SW 1271 (cell line): ENCODE measurements around the gene SHISA3.

ENCODE experiments used
- DNase-seq, 2 experiments: peaks; one replicate each; lab custom pipeline; 2025; lab: John Stamatoyannopoulos, UW

SHISA3 gene

GRCh38 chr4:42391981-42392380, 5.3 kb upstream of the SHISA3 start:
- DNase-seq, result no peak

GRCh38 chr4:42392436-42392835, 4.9 kb upstream of the SHISA3 start:
- no peak for DNase-seq

GRCh38 chr4:42395595-42395994, 1.7 kb upstream of the SHISA3 start:
- DNase-seq, result no peak

- no peak for DNase-seq
Observed at GRCh38 chr4:42396361-42396751, 932 bp upstream of the SHISA3 start.

GRCh38 chr4:42397635-42398170, 415 bp downstream of the SHISA3 start:
- peak in 1 of 2 experiments; percentile 24 for DNase-seq

- DNase-seq, result peak in 1 of 2 experiments; percentile 2
Observed at GRCh38 chr4:42398171-42398870, 1.0 kb downstream of the SHISA3 start.

- DNase-seq, result no peak
Observed at GRCh38 chr4:42398871-42399331, 1.6 kb downstream of the SHISA3 start.

- DNase-seq, result no peak
Observed at GRCh38 chr4:42399393-42399792, 2.1 kb downstream of the SHISA3 start.

- DNase-seq, result no peak
Observed at GRCh38 chr4:42401171-42401570, 3.9 kb downstream of the SHISA3 start.

GRCh38 chr4:42404001-42404400, 6.7 kb downstream of the SHISA3 start:
- no peak for DNase-seq

- DNase-seq, result no peak
Observed at GRCh38 chr4:42410446-42410845, 13.2 kb downstream of the SHISA3 start.

GRCh38 chr4:42411803-42412202, 14.5 kb downstream of the SHISA3 start:
- no peak for DNase-seq

GRCh38 chr4:42412251-42412650, 15.0 kb downstream of the SHISA3 start:
- DNase-seq, result peak; percentile 9 to 70

- no peak for DNase-seq
Observed at GRCh38 chr4:42415281-42415680, 18.0 kb downstream of the SHISA3 start.

GRCh38 chr4:42416017-42416416, 18.7 kb downstream of the SHISA3 start:
- DNase-seq, result no peak

GRCh38 chr4:42417550-42417949, 20.3 kb downstream of the SHISA3 start:
- DNase-seq, result no peak

GRCh38 chr4:42420140-42420539, 22.9 kb downstream of the SHISA3 start:
- no peak for DNase-seq

- DNase-seq, result no peak
Observed at GRCh38 chr4:42425146-42426065, 28.1 kb downstream of the SHISA3 start.

GRCh38 chr4:42428036-42428435, 30.7 kb downstream of the SHISA3 start:
- no peak for DNase-seq

- no peak for DNase-seq
Observed at GRCh38 chr4:42436928-42437565, 39.8 kb downstream of the SHISA3 start.

- no peak for DNase-seq
Observed at GRCh38 chr4:42440083-42440482, 42.8 kb downstream of the SHISA3 start.

GRCh38 chr4:42442601-42443000, 45.3 kb downstream of the SHISA3 start:
- DNase-seq, result no peak
